Trophoblast cell (in vitro differentiated cells and primary cell): ENCODE results near the gene OSBPL1A.

Experiments used
- DNase-seq, 2 donors: peaks; one replicate each; pipeline ENCODE4 v3.0.0-alpha.2; 2016
- H2AFZ ChIP-seq: 2 replicates; pipeline ENCODE4 v1.6.1; 2013; ENCODE audit warnings: low read length, moderate library complexity, mild to moderate bottlenecking; ENCODE audit not compliant: insufficient read depth, poor library complexity
- H2AK5ac ChIP-seq: 2 replicates; pipeline ENCODE4 v1.6.1; 2013; ENCODE audit warnings: mild to moderate bottlenecking, low read length
- H2BK120ac ChIP-seq: 2 replicates; pipeline ENCODE4 v1.6.1; 2013; ENCODE audit warnings: low read length, mild to moderate bottlenecking, moderate library complexity; ENCODE audit not compliant: insufficient read depth, poor library complexity
- H2BK12ac ChIP-seq: 2 replicates; pipeline ENCODE4 v1.6.1; 2013; ENCODE audit warnings: mild to moderate bottlenecking, low read length, moderate library complexity
- H2BK5ac ChIP-seq: 2 replicates; pipeline ENCODE4 v1.6.1; 2013; ENCODE audit warnings: low read length, low read depth, moderate library complexity, mild to moderate bottlenecking; ENCODE audit not compliant: poor library complexity
- H3K14ac ChIP-seq: 2 replicates; pipeline ENCODE4 v1.6.1; 2013; ENCODE audit warnings: mild to moderate bottlenecking, low read length
- H3K18ac ChIP-seq: 2 replicates; pipeline ENCODE4 v1.6.1; 2013; ENCODE audit warnings: mild to moderate bottlenecking, low read length
- H3K23ac ChIP-seq: 2 replicates; pipeline ENCODE4 v1.6.1; 2013; ENCODE audit warnings: low read length
- H3K27ac ChIP-seq: 2 replicates; pipeline ENCODE4 v1.5.1; 2013; ENCODE audit warnings: low read depth, mild to moderate bottlenecking, inconsistent platforms, low read length, moderate library complexity
- H3K27me3 ChIP-seq: 2 replicates; pipeline ENCODE4 v1.6.1; 2013; ENCODE audit warnings: inconsistent platforms, mild to moderate bottlenecking, low read length, moderate library complexity; ENCODE audit not compliant: insufficient read depth
- H3K36me3 ChIP-seq, 2 experiments: 1 replicate in 1 of 2; 2 replicates in 1 of 2; pipeline ENCODE4 v1.6.1; 2013; ENCODE audit warnings: low read length in 2 of 2, mild to moderate bottlenecking in 2 of 2, moderate library complexity in 1 of 2; ENCODE audit not compliant: insufficient read depth in 2 of 2, control insufficient read depth in 1 of 2
- H3K4ac ChIP-seq: 2 replicates; pipeline ENCODE4 v1.6.1; 2013; ENCODE audit warnings: low read depth, mild to moderate bottlenecking, low read length, moderate library complexity
- H3K4me1 ChIP-seq, 2 experiments: 1 replicate in 1 of 2; 2 replicates in 1 of 2; pipeline ENCODE4 v1.6.1; 2013; ENCODE audit warnings: low read length in 2 of 2, mild to moderate bottlenecking in 2 of 2, moderate library complexity in 1 of 2; ENCODE audit not compliant: insufficient read depth in 2 of 2, control insufficient read depth in 1 of 2
- H3K4me2 ChIP-seq: 2 replicates; pipeline ENCODE4 v1.6.1; 2013; ENCODE audit warnings: inconsistent platforms, mild to moderate bottlenecking, low read length, moderate library complexity
- H3K4me3 ChIP-seq: 2 replicates; pipeline ENCODE4 v1.5.1; 2013; ENCODE audit warnings: mild to moderate bottlenecking, low read depth, low read length, inconsistent platforms
- H3K79me1 ChIP-seq: one replicate; pipeline ENCODE4 v1.6.1; 2013; ENCODE audit warnings: low read length
- H3K79me2 ChIP-seq: 2 replicates; pipeline ENCODE4 v1.6.1; 2013; ENCODE audit warnings: low read length, mild to moderate bottlenecking; ENCODE audit not compliant: control insufficient read depth, insufficient read depth, poor library complexity
- H3K9ac ChIP-seq: 2 replicates; pipeline ENCODE4 v1.6.1; 2013; ENCODE audit warnings: mild to moderate bottlenecking, low read length
- H3K9me3 ChIP-seq: 2 replicates; pipeline ENCODE4 v1.6.1; 2013; ENCODE audit warnings: low read depth, mild to moderate bottlenecking, control low read depth, inconsistent platforms, low read length; ENCODE audit not compliant: insufficient read depth
- H4K12ac ChIP-seq: 2 replicates; pipeline ENCODE4 v1.6.1; 2013; ENCODE audit warnings: low read depth, mild to moderate bottlenecking, low read length, moderate library complexity
- H4K8ac ChIP-seq: 2 replicates; pipeline ENCODE4 v1.6.1; 2013; ENCODE audit warnings: low read depth, mild to moderate bottlenecking, low read length, moderate library complexity
- H4K91ac ChIP-seq: one replicate; pipeline ENCODE4 v1.6.1; 2013; ENCODE audit warnings: low read depth, mild to moderate bottlenecking, low read length, moderate library complexity
- WGBS: extraction: QIAGEN DNeasy Blood & Tissue Kit; methylation state at CpG from one replicate; pipeline ENCODE4 v1.1.7; 2013; ENCODE audit warnings: missing lambda C conversion rate; ENCODE audit not compliant: insufficient read length, insufficient coverage; ENCODE audit errors: extremely low coverage; 5-methylcytosine and 5-hydroxymethylcytosine counted together

Gene OSBPL1A

GRCh38 chr18:24427484-24427883, 29.9 kb upstream of the OSBPL1A start:
- Histone ChIP-seq H2BK120ac (no peak overlapping the region), H3K79me1 (peaks cover 9% of the 10 kb centered on the region), H3K79me2 (peaks cover 9% of the 10 kb centered on the region), H3K14ac (no peak overlapping the region), H2AFZ (no peak overlapping the region), H4K12ac (no peak overlapping the region), H4K8ac (no peak overlapping the region), H3K27ac (no peak overlapping the region), H3K9me3 (no peaks in the 10 kb centered on the region), H3K23ac (no peak overlapping the region), H4K91ac (no peak overlapping the region), H3K4me3 (no peak overlapping the region), H2BK5ac (no peak overlapping the region), H3K36me3 (peaks cover 0 to 1% of the 10 kb centered on the region in 2 experiments), H3K27me3 (no peaks in the 10 kb centered on the region), H2BK12ac (no peak overlapping the region), H2AK5ac (no peak overlapping the region), H3K4ac (no peak overlapping the region), H3K18ac (no peak overlapping the region), H3K4me1 (no peaks in the 10 kb centered on the region), H3K9ac (no peak overlapping the region), H3K4me2 (peak overlapping the region; percentile 64)
- peak in 1 of 2 donors; percentile 3 for DNase-seq
- WGBS, result no CpG with 5 or more reads among the region's 3 CpGs

- Histone ChIP-seq H3K79me2 (peaks cover 9% of the 10 kb centered on the region), H3K4me1 (no peaks in the 10 kb centered on the region), H3K18ac (peak within 1 kb of the TSS; percentile 70), H3K23ac (no peak within 1 kb of the TSS), H2BK12ac (no peak within 1 kb of the TSS), H3K4me3 (peak within 1 kb of the TSS; percentile 91), H3K79me1 (peaks cover 9% of the 10 kb centered on the region), H3K9ac (peak within 1 kb of the TSS; percentile 86), H2BK120ac (peak within 1 kb of the TSS; percentile 48), H3K4me2 (peak within 1 kb of the TSS; percentile 64), H2AFZ (peak within 1 kb of the TSS; percentile 71), H4K91ac (peak within 1 kb of the TSS; percentile 84), H2AK5ac (peak within 1 kb of the TSS; percentile 71), H3K9me3 (no peaks in the 10 kb centered on the region), H3K27me3 (no peaks in the 10 kb centered on the region), H2BK5ac (peak within 1 kb of the TSS; percentile 77), H4K8ac (peak within 1 kb of the TSS; percentile 91), H3K36me3 (peaks cover 0 to under 1% of the 10 kb centered on the region in 2 experiments), H3K27ac (peak within 1 kb of the TSS; percentile 87), H3K4ac (peak within 1 kb of the TSS; percentile 95), H3K14ac (peak within 1 kb of the TSS; percentile 87), H4K12ac (peak within 1 kb of the TSS; percentile 82)
- WGBS, result no CpG with 5 or more reads among the region's 82 CpGs
- DNase-seq, result peak; percentile 79 to 88
Measured at GRCh38 chr18:24426398-24427294, 29.0 kb upstream of the OSBPL1A start, which contains the start of gene IMPACT. TSS of gene IMPACT (plus strand) at chr18:24426670. CDS start at chr18:24426757, 87 bp downstream.

- H2BK120ac ChIP-seq, result peak overlapping the region; percentile 40
- peak overlapping the region; percentile 65 for H2BK5ac ChIP-seq
- peak overlapping the region; percentile 82 for H4K12ac ChIP-seq
- H3K4ac ChIP-seq, result peak overlapping the region; percentile 46
- H3K79me1 ChIP-seq, result peaks cover 9% of the 10 kb centered on the region
- H3K79me2 ChIP-seq, result peaks cover 9% of the 10 kb centered on the region
- H3K14ac ChIP-seq, result peak overlapping the region; percentile 65
- peak overlapping the region; percentile 13 for H3K18ac ChIP-seq
- H3K27me3 ChIP-seq, result no peaks in the 10 kb centered on the region
- H2BK12ac ChIP-seq, result no peak overlapping the region
- H3K4me2 ChIP-seq, result peak overlapping the region; percentile 64
- WGBS, result no CpG with 5 or more reads among the region's 11 CpGs
- no peak overlapping the region for H2AK5ac ChIP-seq
- peak overlapping the region; percentile 75 for H3K4me3 ChIP-seq
- H3K9me3 ChIP-seq, result no peaks in the 10 kb centered on the region
- no peak for DNase-seq
- H3K27ac ChIP-seq, result peak overlapping the region; percentile 87
- no peaks in the 10 kb centered on the region for H3K36me3 ChIP-seq
- peak overlapping the region; percentile 91 for H4K8ac ChIP-seq
- H3K23ac ChIP-seq, result no peak overlapping the region
- peak overlapping the region; percentile 82 for H4K91ac ChIP-seq
- H3K9ac ChIP-seq, result peak overlapping the region; percentile 42
- H2AFZ ChIP-seq, result peak overlapping the region; percentile 71
- H3K4me1 ChIP-seq, result no peaks in the 10 kb centered on the region
Measured at GRCh38 chr18:24426073-24426397, 28.4 kb upstream of the OSBPL1A start.

GRCh38 chr18:24421831-24422230, 24.2 kb upstream of the OSBPL1A start:
- no CpG with 5 or more reads among the region's 1 CpG for WGBS
- Histone ChIP-seq H2AFZ (no peak overlapping the region), H3K79me1 (peaks cover 7% of the 10 kb centered on the region), H2BK5ac (no peak overlapping the region), H3K14ac (no peak overlapping the region), H3K23ac (no peak overlapping the region), H2AK5ac (no peak overlapping the region), H3K79me2 (peaks cover 6% of the 10 kb centered on the region), H3K4me1 (no peaks in the 10 kb centered on the region), H2BK120ac (no peak overlapping the region), H3K9ac (no peak overlapping the region), H4K8ac (no peak overlapping the region), H3K18ac (no peak overlapping the region), H3K4me2 (no peak overlapping the region), H3K36me3 (no peaks in the 10 kb centered on the region), H4K12ac (no peak overlapping the region), H3K4me3 (no peak overlapping the region), H4K91ac (no peak overlapping the region), H3K27me3 (no peaks in the 10 kb centered on the region), H3K4ac (no peak overlapping the region), H2BK12ac (no peak overlapping the region), H3K9me3 (no peaks in the 10 kb centered on the region), H3K27ac (no peak overlapping the region)
- DNase-seq, result no peak
